ENCODE results near the gene CRTAP.

- TF ChIP-seq CTCF (IDR thresholded peaks at IDR 0.05) (no peak), POLR2A (IDR thresholded peaks at IDR 0.05) (no peak), EP300 (IDR thresholded peaks at IDR 0.05) (no peak)
These were observed 52.3 kb downstream of the CRTAP start for GRCh38 chr3:33166095-33166494.

Measured in tibial nerve (tissue), 4 donors.